Epidermal melanocyte (primary cell): ENCODE results near the gene KCTD7.
"Not testable (repeated sequence)": the region's sequence is repeated elsewhere in the genome, so short reads cannot be mapped to it uniquely, and the experiment has no call there.

ENCODE experiments used
- DNase-seq: peaks from one replicate; pipeline ENCODE4 v3.0.0; 2011; ENCODE audit warnings: low spot score; ENCODE audit not compliant: insufficient read length

KCTD7 gene

GRCh38 chr7:66628361-66629221 is at the start of gene KCTD7:
KCTD7 (plus strand) TSS chr7:66628881; CDS start chr7:66629065, 184 bp downstream.
- DNase-seq: peak; percentile 98

GRCh38 chr7:66580380-66580779 is 48.3 kb upstream of the KCTD7 start:
- not testable (repeated sequence) for DNase-seq

GRCh38 chr7:66582816-66583489 is 45.7 kb upstream of the KCTD7 start:
- DNase-seq: not testable (repeated sequence)

- DNase-seq: no peak
Measured at GRCh38 chr7:66583490-66584110, 45.1 kb upstream of the KCTD7 start.

- DNase-seq: no peak
Measured at GRCh38 chr7:66586181-66586580, 42.5 kb upstream of the KCTD7 start.

- not testable (repeated sequence) for DNase-seq
Measured at GRCh38 chr7:66588226-66588625, 40.5 kb upstream of the KCTD7 start.

GRCh38 chr7:66588856-66589570 is 39.7 kb upstream of the KCTD7 start:
- not testable (repeated sequence) for DNase-seq

GRCh38 chr7:66590302-66591057 is 38.2 kb upstream of the KCTD7 start:
- DNase-seq: not testable (repeated sequence)

- DNase-seq: not testable (repeated sequence)
Measured at GRCh38 chr7:66591058-66591798, 37.5 kb upstream of the KCTD7 start.

GRCh38 chr7:66591799-66592596 is 36.7 kb upstream of the KCTD7 start:
- DNase-seq: peak; percentile 80

GRCh38 chr7:66592597-66593146 is 36.0 kb upstream of the KCTD7 start:
- not testable (repeated sequence) for DNase-seq

GRCh38 chr7:66594082-66594481 is 34.6 kb upstream of the KCTD7 start:
- DNase-seq: not testable (repeated sequence)

GRCh38 chr7:66597461-66597860 is 31.2 kb upstream of the KCTD7 start:
- DNase-seq: no peak

- no peak for DNase-seq
Measured at GRCh38 chr7:66602159-66602558, 26.5 kb upstream of the KCTD7 start.

GRCh38 chr7:66604198-66604597 is 24.5 kb upstream of the KCTD7 start:
- no peak for DNase-seq

GRCh38 chr7:66606540-66607291 is 22.0 kb upstream of the KCTD7 start:
- DNase-seq: not testable (repeated sequence)

- DNase-seq: no peak
Measured at GRCh38 chr7:66609176-66609575, 19.5 kb upstream of the KCTD7 start.

GRCh38 chr7:66614596-66614995 is 14.1 kb upstream of the KCTD7 start:
- DNase-seq: not testable (repeated sequence)
